Stimulated activated naive B cell treated with anti-CD40 and anti-IgM and Interleukin-4, amounts not matched to agents 10 μg/mL and 1 μg/mL and 100 μg/mL, for 72 hours (primary cell): ENCODE measurements around the gene OR8B2.

Source experiments
- ATAC-seq, 2 donors: fragments of 150-1000 bp; cut with Tn5 transposase; replicated peaks; 2 replicates each; pipeline ENCODE4 v1.10.0; 2021; ENCODE audit warnings: moderate library complexity in 1 of 2
- DNase-seq: peaks from one replicate; pipeline ENCODE4 v3.0.0; 2021
- H3K27ac Mint-ChIP-seq: one replicate; pipeline ENCODE4 v1.8.0; 2022; ENCODE audit warnings: mild to moderate bottlenecking, mixed read lengths
- H3K27me3 Mint-ChIP-seq, 2 donors: one replicate each; pipeline ENCODE4 v1.8.0; 2022; ENCODE audit warnings: mixed read lengths in 2 of 2
- H3K36me3 Mint-ChIP-seq, 2 donors: one replicate each; pipeline ENCODE4 v1.8.0; 2022; ENCODE audit warnings: mixed read lengths in 2 of 2, mild to moderate bottlenecking in 1 of 2
- H3K4me1 Mint-ChIP-seq, 2 donors: one replicate each; pipeline ENCODE4 v1.8.0; 2022; ENCODE audit warnings: mixed read lengths in 2 of 2, mild to moderate bottlenecking in 1 of 2
- H3K4me3 Mint-ChIP-seq, 2 donors: one replicate each; pipeline ENCODE4 v1.8.0; 2022; ENCODE audit warnings: mild to moderate bottlenecking in 2 of 2, mixed read lengths in 2 of 2, moderate library complexity in 1 of 2
- H3K9me3 Mint-ChIP-seq, 2 donors: one replicate each; pipeline ENCODE4 v1.8.0; 2022; ENCODE audit warnings: mixed read lengths in 2 of 2, mild to moderate bottlenecking in 1 of 2

Gene OR8B2

DNA sequence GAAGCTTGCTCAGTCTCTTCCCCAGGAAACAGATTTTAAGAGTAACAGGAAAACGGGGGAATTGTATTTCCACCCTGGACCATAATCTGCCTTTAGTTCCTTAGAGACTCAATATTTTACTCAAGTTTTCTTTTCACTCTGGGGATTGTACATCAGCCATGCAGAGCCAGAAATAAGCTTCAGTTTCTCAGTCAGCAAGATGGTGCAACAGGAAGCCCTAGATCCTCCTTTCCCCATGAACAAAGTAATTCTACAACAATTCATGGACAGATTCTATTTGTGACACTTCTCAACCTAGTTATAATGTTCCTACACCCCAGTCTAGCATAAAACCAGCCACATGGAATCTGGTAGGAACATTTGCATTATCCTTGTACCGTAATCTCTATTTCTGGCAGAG is 24.7 kb downstream of the OR8B2 start:
- no peak for DNase-seq
- no peak overlapping the region for H3K27ac Mint-ChIP-seq

GRCh38 chr11:124346311-124346955 is 37.9 kb downstream of the OR8B2 start:
- ATAC-seq (no peak), DNase-seq (no peak)
- H3K4me3 Mint-ChIP-seq: no peak overlapping the region
- H3K27ac Mint-ChIP-seq: no peak overlapping the region
- no peaks in the 10 kb centered on the region for H3K36me3 Mint-ChIP-seq
- H3K4me1 Mint-ChIP-seq: no peaks in the 10 kb centered on the region
- peaks cover 0 to 2% of the 10 kb centered on the region in 2 donors for H3K9me3 Mint-ChIP-seq
- H3K27me3 Mint-ChIP-seq: peaks cover 9 to 11% of the 10 kb centered on the region in 2 donors

More for the DNA sequence above, 24.7 kb downstream of the OR8B2 start:
- peaks cover 0 to 11% of the 10 kb centered on the region in 2 donors for H3K4me1 Mint-ChIP-seq
- ATAC-seq: no peak
- H3K4me3 Mint-ChIP-seq: no peak overlapping the region
- peaks cover 12 to 14% of the 10 kb centered on the region in 2 donors for H3K27me3 Mint-ChIP-seq
- H3K36me3 Mint-ChIP-seq: no peaks in the 10 kb centered on the region
- H3K9me3 Mint-ChIP-seq: peaks cover 0 to 3% of the 10 kb centered on the region in 2 donors

DNA sequence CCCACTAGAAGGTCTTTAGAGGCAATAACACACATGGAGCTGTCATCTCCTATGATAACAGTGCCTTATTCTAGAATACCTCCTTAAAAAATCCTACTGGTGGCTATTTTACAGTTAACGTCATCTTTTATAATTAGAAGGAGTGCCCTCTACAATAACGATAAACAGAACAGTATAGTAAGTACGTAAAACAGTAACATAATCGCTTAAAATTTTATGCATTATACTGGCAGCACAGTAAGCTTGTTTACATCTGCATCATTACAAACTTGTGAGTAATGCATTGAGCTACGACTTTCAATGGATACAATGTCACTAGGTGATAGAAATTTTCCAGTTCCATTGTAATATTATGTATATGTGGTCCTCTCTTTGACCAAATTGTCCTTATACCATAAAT is 40.0 kb downstream of the OR8B2 start:
- peaks cover 0 to under 1% of the 10 kb centered on the region in 2 donors for H3K4me1 Mint-ChIP-seq

GRCh38 chr11:124340142-124340447 is 44.2 kb downstream of the OR8B2 start:
- Mint-ChIP-seq H3K27me3 (no peaks in the 10 kb centered on the region), H3K4me1 (peaks cover 0 to 2% of the 10 kb centered on the region in 2 donors), H3K36me3 (no peaks in the 10 kb centered on the region), H3K27ac (no peak overlapping the region), H3K4me3 (no peak overlapping the region), H3K9me3 (no peaks in the 10 kb centered on the region)
- DNase-seq (no peak), ATAC-seq (no peak)

More for the DNA sequence above, 40.0 kb downstream of the OR8B2 start:
- ATAC-seq: no peak
- H3K9me3 Mint-ChIP-seq: peaks cover 0 to 2% of the 10 kb centered on the region in 2 donors
- H3K27ac Mint-ChIP-seq: no peak overlapping the region
- H3K4me3 Mint-ChIP-seq: no peak overlapping the region
- H3K27me3 Mint-ChIP-seq: peaks cover 9 to 11% of the 10 kb centered on the region in 2 donors
- DNase-seq: no peak
- no peaks in the 10 kb centered on the region for H3K36me3 Mint-ChIP-seq

- no peaks in the 10 kb centered on the region for H3K27me3 Mint-ChIP-seq
- peaks cover 0 to 2% of the 10 kb centered on the region in 2 donors for H3K4me1 Mint-ChIP-seq
- no peaks in the 10 kb centered on the region for H3K9me3 Mint-ChIP-seq
- DNase-seq (no peak), ATAC-seq (peak in 1 of 2 donors; percentile 33)
- no peak overlapping the region for H3K27ac Mint-ChIP-seq
- H3K36me3 Mint-ChIP-seq: no peaks in the 10 kb centered on the region
- H3K4me3 Mint-ChIP-seq: no peak overlapping the region
Observed at GRCh38 chr11:124339396-124340141, 44.7 kb downstream of the OR8B2 start.
